Thyroid gland (tissue), 4 donors: ENCODE data around the gene PRPF39. TPM values are rescaled to one million over a fixed set of nuclear protein-coding genes. Genes with fewer than 3 reads are reported as not detected.
"Not testable (repeated sequence)": the region's sequence is repeated elsewhere in the genome, so short reads cannot be mapped to it uniquely, and the experiment has no call there.

Experiments used
- DNase-seq, 2 donors: peaks; one replicate each; pipeline ENCODE4 v3.0.0-alpha.2; 2019
- H3K27ac ChIP-seq, 3 donors: fragments of 200-600 bp; sonication (generic); 1 replicate in 2 of 3; 2 replicates in 1 of 3; pipeline ENCODE4 v1.5.1; 2016 to 2019; ENCODE audit warnings: mild to moderate bottlenecking in 1 of 3, moderate library complexity in 1 of 3
- H3K27me3 ChIP-seq: fragments of 200-600 bp; sonication (generic); one replicate; pipeline ENCODE4 v1.5.1; 2019
- H3K36me3 ChIP-seq, 2 donors: fragments of 200-600 bp; sonication (generic); one replicate each; pipeline ENCODE4 v1.5.1; 2016 to 2019
- H3K4me1 ChIP-seq, 2 donors: fragments of 200-600 bp; sonication (generic); one replicate each; pipeline ENCODE4 v1.5.1; 2017 to 2019
- H3K4me3 ChIP-seq, 3 donors: fragments of 200-600 bp; sonication (generic); replicated peaks in 1 of 3; 1 replicate in 2 of 3; 2 replicates in 1 of 3; pipeline ENCODE4 v1.5.1; 2016; ENCODE audit warnings: mild to moderate bottlenecking in 1 of 3
- H3K9me3 ChIP-seq: fragments of 200-600 bp; sonication (generic); one replicate; pipeline ENCODE4 v1.5.1; 2017
- CTCF ChIP-seq, 6 experiments: fragments of 200-600 bp in 3 of 6; fragments of 450-650 bp in 3 of 6; sonication (generic) in 3 of 6; IDR thresholded peaks; one replicate each; pipeline ENCODE4 v1.5.1; 2016 to 2019; ENCODE audit warnings: antibody characterized with exemption in 6 of 6, mild to moderate bottlenecking in 2 of 6, inconsistent platforms in 1 of 6, moderate library complexity in 1 of 6
- POLR2A ChIP-seq, 2 donors: fragments of 450-650 bp; IDR thresholded peaks; one replicate each; pipeline ENCODE4 v1.6.1; 2017; ENCODE audit warnings: antibody characterized with exemption in 2 of 2, mild to moderate bottlenecking in 2 of 2, moderate library complexity in 1 of 2
- WGBS, 2 donors: methylation state at CpG; one replicate each; pipeline ENCODE4 v1.1.5; 2017; 5-methylcytosine and 5-hydroxymethylcytosine counted together
- intact Hi-C: fragments of 100-400 bp; cut with DNase I; formaldehyde crosslinking; loops from one replicate; pipeline ENCODE4 v1.15.1; 2023
- total RNA-seq, 4 donors: library from RNA; depleted of rRNA; stranded (reverse); fragments of >200 nt; gene quantifications; one replicate each; pipeline ENCODE4 v1.2.3, GENCODE V29; 2016

Gene PRPF39
- total RNA-seq, 4 donors from 2014 or later = 33.2 to 47.0 (median 37.6) TPM

GRCh38 chr14:45140661-45141187 is 56.8 kb downstream of the PRPF39 start:
- WGBS, 2 donors = 94 to 99% methylated on average over 6 of the region's 6 CpGs
- DNase-seq = no peak
- Histone ChIP-seq H3K27ac (no peak overlapping the region), H3K4me1 (peaks cover 9 to 14% of the 10 kb centered on the region in 2 donors), H3K27me3 (no peaks in the 10 kb centered on the region), H3K36me3 (no peaks in the 10 kb centered on the region), H3K4me3 (no peak overlapping the region), H3K9me3 (no peaks in the 10 kb centered on the region)
- intact Hi-C loops = no loop called here
- TF ChIP-seq POLR2A (IDR thresholded peaks at IDR 0.05) (no peak), CTCF (IDR thresholded peaks at IDR 0.05) (no peak)

GRCh38 chr14:45142083-45142482 is 58.2 kb downstream of the PRPF39 start:
- H3K9me3 ChIP-seq, DNase-seq, H3K4me1 ChIP-seq, H3K4me3 ChIP-seq, intact Hi-C loops, H3K36me3 ChIP-seq, H3K27me3 ChIP-seq, H3K27ac ChIP-seq: not testable (repeated sequence)
- WGBS, 2 donors = 94 to 96% methylated on average over 8 of the region's 8 CpGs

- intact Hi-C loops = no loop called here
- Histone ChIP-seq H3K4me1 (no peaks in the 10 kb centered on the region), H3K36me3 (no peaks in the 10 kb centered on the region), H3K4me3 (no peak overlapping the region), H3K9me3 (no peaks in the 10 kb centered on the region), H3K27me3 (no peaks in the 10 kb centered on the region), H3K27ac (no peak overlapping the region)
- DNase-seq = no peak
- no peak for TF ChIP-seq CTCF (IDR thresholded peaks at IDR 0.05)
- TF ChIP-seq POLR2A (IDR thresholded peaks at IDR 0.05) = no peak
Measured at GRCh38 chr14:45144658-45145057, 60.7 kb downstream of the PRPF39 start.

- DNase-seq = no peak
- H3K36me3 ChIP-seq = no peaks in the 10 kb centered on the region
- H3K27ac ChIP-seq = no peak overlapping the region
- no peaks in the 10 kb centered on the region for H3K27me3 ChIP-seq
- WGBS, 2 donors = 91 to 96% methylated on average over 3 of the region's 3 CpGs
- no peaks in the 10 kb centered on the region for H3K4me1 ChIP-seq
- H3K9me3 ChIP-seq = no peaks in the 10 kb centered on the region
- intact Hi-C loops = no loop called here
- TF ChIP-seq POLR2A (IDR thresholded peaks at IDR 0.05) (no peak), CTCF (IDR thresholded peaks at IDR 0.05) (no peak)
- no peak overlapping the region for H3K4me3 ChIP-seq
Measured at GRCh38 chr14:45145214-45145613, 61.3 kb downstream of the PRPF39 start.

GRCh38 chr14:45149602-45150001 is 65.7 kb downstream of the PRPF39 start:
- Histone ChIP-seq H3K36me3 (no peaks in the 10 kb centered on the region), H3K4me1 (no peaks in the 10 kb centered on the region), H3K4me3 (no peak overlapping the region), H3K27ac (no peak overlapping the region), H3K27me3 (no peaks in the 10 kb centered on the region), H3K9me3 (no peaks in the 10 kb centered on the region)
- TF ChIP-seq CTCF (IDR thresholded peaks at IDR 0.05) (no peak), POLR2A (IDR thresholded peaks at IDR 0.05) (no peak)
- intact Hi-C loops = no loop called here
- 99 to 100% methylated on average over 3 of the region's 3 CpGs for WGBS, 2 donors
- DNase-seq = no peak

GRCh38 chr14:45150386-45150890 is 66.5 kb downstream of the PRPF39 start:
- H3K27me3 ChIP-seq = no peaks in the 10 kb centered on the region
- H3K4me3 ChIP-seq = no peak overlapping the region
- intact Hi-C loops = no loop called here
- H3K27ac ChIP-seq = no peak overlapping the region
- DNase-seq = no peak
- H3K9me3 ChIP-seq = no peaks in the 10 kb centered on the region
- 96 to 97% methylated on average over 4 of the region's 4 CpGs for WGBS, 2 donors
- H3K36me3 ChIP-seq = no peaks in the 10 kb centered on the region
- TF ChIP-seq CTCF (IDR thresholded peaks at IDR 0.05) = no peak
- TF ChIP-seq POLR2A (IDR thresholded peaks at IDR 0.05) = no peak
- no peaks in the 10 kb centered on the region for H3K4me1 ChIP-seq
